ENCODE data around the gene ANO1.

Gene ANO1

GRCh38 chr11:70133771-70134335 is 55.7 kb downstream of the ANO1 start:
- no peak for TF ChIP-seq CTCF (IDR thresholded peaks at IDR 0.05)

- no peak for TF ChIP-seq CTCF (IDR thresholded peaks at IDR 0.05)
Measured at GRCh38 chr11:70134490-70134889, 56.4 kb downstream of the ANO1 start.

GRCh38 chr11:70135142-70135541 is 57.0 kb downstream of the ANO1 start:
- no peak for TF ChIP-seq CTCF (IDR thresholded peaks at IDR 0.05)

GRCh38 chr11:70135625-70136059 is 57.5 kb downstream of the ANO1 start:
- TF ChIP-seq CTCF (IDR thresholded peaks at IDR 0.05): no peak

GRCh38 chr11:70137383-70137782 is 59.3 kb downstream of the ANO1 start:
- no peak for TF ChIP-seq CTCF (IDR thresholded peaks at IDR 0.05)

GRCh38 chr11:70138403-70138802 is 60.3 kb downstream of the ANO1 start:
- TF ChIP-seq CTCF (IDR thresholded peaks at IDR 0.05): no peak

GRCh38 chr11:70139785-70140410 is 61.8 kb downstream of the ANO1 start:
- no peak for TF ChIP-seq CTCF (IDR thresholded peaks at IDR 0.05)
